HG02759 (cell line): ENCODE results near the gene XYLT2.

Experiments
- ATAC-seq: cut with Tn5 transposase; IDR thresholded peaks from one replicate; pipeline ENCODE4 v1.9.1; 2021; ENCODE audit warnings: mild to moderate bottlenecking, moderate library complexity; ENCODE audit not compliant: unreplicated experiment

XYLT2 gene

DNA sequence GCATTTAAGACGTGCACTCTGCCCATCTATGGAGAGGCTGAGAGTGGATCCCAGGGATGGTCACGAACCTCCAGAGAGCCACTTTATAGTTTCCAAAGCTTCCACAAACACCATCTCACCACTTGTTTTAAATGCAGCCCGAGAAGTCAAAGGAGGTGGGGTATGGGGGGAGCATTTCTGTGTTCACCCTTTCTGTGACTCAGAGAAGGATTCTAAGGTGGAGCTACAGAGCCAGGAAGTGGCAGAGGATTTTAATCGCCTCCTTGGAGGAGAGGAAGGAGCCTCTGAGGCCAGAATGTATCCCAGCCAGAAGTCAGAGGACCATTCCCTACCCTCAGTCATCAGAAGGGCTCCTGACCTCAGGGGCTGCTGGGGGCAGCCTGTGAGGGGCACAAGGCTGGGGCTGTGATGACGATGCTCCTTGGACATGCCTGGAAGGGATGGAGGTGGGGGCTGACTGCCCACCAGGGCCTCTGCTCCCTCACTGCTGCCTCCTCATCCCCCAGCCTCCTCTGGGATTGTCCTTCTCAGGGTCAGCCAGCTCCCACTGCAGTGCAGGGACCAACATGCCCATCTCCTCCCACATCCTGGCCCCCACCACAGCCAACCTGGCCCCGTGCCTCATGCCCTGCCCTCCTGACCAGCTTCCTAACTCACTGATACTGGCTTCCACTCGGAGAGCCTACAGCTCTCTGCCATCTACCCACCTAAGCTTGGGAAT lies 2.8 kb downstream of the XYLT2 start:
- ATAC-seq, result no peak

DNA sequence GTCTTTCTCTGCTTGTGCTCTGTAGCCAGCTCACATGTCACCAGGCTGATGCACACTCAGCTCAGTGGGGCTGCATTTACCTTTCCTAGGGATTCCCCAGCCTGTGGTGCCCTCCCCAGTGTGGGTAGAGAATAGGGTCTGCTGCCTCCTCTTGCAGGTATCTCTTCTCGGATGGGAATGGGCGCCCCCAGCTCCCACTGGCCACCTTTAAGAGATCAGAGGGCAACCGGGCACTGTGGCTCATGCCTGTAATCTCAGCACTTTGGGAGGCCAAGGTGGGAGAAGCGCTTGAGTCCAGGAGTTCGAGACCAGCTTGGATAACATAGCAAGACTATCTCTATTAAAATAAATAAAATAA lies 3.3 kb downstream of the XYLT2 start:
- no peak for ATAC-seq

DNA sequence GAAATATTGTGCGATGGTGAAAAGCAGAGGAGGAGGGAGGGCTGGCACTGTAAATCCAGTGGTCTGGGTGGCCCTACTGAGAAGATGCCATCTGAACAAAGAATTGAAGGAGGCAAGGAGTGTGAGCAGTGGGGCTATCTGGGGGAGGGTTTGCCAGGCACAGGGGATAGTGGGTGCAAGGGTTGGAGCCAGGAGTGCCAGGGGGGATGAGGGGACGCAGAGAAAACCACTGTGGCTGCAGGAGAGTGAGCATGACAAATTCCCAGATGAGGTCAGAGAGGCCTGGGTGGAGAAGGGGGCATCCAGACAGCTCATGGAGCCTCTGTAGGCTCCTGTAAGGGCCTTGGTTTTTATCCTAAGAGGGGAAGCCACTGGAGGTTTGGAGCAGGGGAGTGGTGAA lies 4.8 kb downstream of the XYLT2 start:
- ATAC-seq, result no peak

- no peak for ATAC-seq
These were observed 6.3 kb downstream of the XYLT2 start for GRCh38 chr17:50352072-50352692.

DNA sequence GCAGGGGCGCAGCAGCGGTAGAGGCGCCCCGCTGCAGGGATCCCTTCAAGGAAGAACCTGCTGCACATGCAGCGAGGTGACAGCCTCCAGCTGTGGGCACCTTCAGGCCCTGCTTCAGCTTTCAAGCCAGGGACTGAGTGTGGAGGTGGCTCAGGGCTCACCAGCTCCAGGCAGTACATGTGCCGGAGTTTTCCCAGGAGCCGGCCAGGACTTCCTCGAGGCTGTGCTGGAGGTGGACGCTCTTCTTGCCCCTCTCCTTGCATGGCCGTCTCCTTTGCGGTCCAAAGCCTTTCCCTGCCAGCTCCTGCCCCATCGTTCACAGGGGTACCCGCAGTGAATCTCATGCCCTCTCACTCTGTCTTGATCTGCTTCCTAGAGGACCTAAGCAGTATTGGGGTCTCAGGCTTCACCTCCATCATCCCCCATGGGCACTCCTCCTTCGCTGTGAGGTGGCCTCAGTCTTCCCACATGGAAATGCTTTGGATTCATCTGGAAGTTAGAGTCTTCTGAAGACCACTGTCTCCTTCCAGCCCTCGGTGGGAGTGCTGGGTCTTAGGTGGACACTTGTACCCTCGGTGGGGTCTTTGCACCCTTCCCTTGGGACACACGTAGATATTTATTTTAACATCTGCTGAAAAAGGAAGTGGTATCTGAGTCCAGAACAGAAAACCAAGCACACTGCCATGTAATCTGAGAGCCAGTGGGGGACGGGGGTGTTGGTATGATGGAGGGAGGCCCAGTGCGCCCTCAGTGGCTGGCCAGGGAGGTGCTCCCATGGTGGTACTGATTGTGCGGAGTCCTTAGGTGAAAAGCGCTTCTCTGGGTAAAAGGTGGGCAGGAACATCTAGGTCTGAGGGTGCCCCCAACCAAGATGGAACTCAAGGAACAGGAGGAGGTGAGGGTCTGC lies 7.0 kb downstream of the XYLT2 start:
- no peak for ATAC-seq

DNA sequence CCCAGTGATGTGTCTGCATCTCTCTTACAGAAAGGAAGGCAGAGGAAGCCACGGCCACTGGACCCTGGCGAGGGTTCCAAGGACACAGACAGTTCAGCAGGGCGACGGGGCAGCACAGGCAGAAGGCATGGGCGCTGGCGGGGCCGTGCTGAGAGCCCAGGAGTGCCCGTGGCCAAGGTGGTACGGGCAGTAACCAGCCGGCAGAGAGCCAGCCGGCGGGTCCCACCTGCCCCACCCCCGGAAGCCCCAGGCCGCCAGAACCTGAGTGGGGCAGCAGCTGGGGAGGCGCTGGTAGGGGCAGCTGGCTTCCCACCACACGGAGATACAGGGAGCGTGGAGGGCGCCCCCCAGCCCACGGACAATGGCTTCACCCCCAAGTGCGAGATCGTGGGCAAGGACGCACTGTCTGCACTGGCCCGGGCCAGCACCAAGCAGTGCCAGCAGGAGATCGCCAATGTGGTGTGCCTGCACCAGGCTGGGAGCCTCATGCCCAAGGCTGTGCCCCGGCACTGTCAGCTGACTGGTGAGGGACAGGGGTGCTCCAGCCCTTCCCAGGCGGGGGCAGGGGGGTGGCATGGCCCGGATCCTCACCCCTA lies 7.8 kb downstream of the XYLT2 start:
- no peak for ATAC-seq

DNA sequence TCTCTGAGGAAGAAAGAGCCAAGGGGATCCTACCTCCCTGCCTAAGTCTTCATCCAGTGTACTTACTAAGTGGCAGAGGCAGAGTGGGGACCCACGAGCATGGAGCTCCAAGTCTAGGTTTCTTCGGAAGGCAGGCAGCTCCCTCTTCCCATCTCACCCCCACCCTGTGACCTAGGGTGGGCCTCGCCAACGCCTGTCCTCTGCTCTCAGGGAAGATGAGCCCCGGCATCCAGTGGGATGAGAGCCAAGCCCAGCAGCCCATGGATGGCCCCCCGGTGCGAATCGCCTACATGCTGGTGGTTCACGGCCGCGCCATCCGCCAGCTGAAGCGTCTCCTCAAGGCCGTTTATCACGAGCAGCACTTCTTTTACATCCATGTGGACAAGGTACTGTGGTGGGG lies 8.3 kb downstream of the XYLT2 start:
- ATAC-seq, result no peak

GRCh38 chr17:50354776-50355175 lies 8.8 kb downstream of the XYLT2 start:
- ATAC-seq, result no peak

GRCh38 chr17:50355336-50355700 lies 9.4 kb downstream of the XYLT2 start:
- no peak for ATAC-seq

DNA sequence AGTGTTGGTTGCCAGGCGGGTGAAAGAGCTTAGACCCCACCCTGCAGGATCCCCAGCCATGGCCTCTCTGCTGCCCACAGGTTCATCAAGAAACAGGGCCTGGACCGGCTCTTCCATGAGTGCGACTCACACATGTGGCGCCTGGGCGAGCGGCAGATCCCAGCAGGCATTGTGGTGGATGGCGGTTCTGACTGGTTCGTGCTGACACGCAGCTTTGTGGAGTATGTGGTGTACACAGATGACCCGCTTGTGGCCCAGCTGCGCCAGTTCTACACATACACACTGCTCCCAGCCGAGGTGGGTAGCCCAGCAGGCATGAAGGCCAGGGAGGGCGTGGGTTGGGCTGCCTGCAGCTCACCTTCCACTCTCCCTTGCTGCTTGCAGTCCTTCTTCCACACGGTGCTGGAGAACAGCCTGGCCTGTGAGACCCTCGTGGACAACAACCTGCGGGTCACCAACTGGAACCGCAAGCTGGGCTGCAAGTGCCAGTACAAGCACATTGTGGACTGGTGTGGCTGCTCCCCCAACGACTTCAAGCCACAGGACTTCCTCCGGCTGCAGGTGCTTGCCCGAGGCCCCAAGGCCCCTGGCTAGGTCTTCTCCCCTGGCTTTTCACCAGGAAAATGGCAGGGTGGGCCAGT lies 9.9 kb downstream of the XYLT2 start:
- no peak for ATAC-seq

DNA sequence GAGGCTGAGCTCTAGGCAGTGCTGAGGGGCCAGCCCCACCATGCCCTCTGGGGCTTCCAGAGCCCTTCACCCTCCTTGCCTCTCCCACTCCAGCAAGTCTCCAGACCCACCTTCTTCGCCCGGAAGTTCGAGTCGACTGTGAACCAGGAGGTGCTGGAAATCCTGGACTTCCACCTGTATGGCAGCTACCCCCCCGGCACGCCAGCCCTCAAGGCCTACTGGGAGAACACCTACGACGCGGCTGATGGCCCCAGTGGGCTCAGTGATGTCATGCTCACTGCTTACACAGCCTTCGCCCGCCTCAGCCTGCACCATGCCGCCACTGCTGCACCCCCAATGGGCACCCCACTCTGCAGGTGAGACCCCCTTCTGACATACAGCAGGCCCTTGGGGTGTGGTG lies 10.5 kb downstream of the XYLT2 start:
- ATAC-seq, result no peak

- ATAC-seq, result no peak
These were observed 11.1 kb downstream of the XYLT2 start for GRCh38 chr17:50356892-50357510.

GRCh38 chr17:50358177-50358576 lies 12.3 kb downstream of the XYLT2 start:
- no peak for ATAC-seq

DNA sequence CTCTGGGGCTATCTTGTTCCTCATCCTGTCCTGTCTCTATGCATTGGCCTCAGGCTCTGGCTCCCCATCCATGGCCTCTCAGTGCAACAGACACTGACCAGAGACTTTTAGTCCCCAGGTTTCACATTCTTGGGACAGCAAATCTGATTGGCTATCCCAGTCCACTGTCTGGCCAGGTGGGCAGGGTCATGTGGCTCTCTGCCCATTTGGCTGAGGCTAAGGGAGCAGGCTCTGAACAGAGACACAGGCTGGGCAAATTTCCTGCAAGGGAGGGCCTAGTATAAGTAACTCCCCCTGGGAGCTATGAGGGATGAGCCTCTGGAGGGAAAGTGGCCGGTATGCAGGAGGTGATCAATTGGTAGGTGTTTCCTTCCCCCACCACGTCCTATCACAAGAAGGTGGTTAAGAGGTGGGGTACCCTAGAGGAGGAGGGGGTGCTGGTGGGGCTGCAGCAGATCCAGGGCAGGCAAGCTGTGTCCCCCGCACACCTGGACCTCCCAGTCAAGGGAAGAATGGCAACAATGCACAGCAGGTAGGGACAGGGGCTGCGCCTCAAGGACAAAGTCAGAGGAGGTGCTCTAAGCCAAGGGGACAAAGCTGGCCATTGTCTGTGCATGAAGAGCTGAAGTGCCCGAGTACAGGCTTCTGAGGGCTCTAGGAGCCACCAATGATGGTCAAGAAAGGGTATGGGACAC lies 13.2 kb downstream of the XYLT2 start:
- ATAC-seq, result no peak

DNA sequence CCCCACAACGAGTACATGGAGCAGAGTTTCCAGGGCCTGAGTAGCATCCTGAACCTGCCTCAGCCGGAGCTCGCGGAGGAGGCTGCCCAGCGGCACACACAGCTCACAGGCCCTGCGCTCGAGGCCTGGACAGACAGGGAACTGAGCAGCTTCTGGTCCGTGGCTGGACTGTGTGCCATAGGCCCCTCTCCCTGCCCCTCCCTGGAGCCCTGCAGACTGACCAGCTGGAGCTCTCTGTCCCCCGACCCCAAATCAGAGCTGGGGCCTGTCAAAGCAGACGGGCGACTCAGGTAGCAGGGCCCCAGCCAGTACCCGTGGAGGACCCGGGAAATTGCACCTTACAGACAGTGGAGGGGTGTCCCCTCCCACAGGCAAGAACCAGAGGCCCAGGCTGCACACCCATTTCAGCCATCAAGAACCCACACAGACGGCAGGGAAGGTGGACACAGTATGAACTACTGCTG lies 14.1 kb downstream of the XYLT2 start:
- no peak for ATAC-seq

GRCh38 chr17:50360486-50361115 lies 14.7 kb downstream of the XYLT2 start:
- no peak for ATAC-seq

DNA sequence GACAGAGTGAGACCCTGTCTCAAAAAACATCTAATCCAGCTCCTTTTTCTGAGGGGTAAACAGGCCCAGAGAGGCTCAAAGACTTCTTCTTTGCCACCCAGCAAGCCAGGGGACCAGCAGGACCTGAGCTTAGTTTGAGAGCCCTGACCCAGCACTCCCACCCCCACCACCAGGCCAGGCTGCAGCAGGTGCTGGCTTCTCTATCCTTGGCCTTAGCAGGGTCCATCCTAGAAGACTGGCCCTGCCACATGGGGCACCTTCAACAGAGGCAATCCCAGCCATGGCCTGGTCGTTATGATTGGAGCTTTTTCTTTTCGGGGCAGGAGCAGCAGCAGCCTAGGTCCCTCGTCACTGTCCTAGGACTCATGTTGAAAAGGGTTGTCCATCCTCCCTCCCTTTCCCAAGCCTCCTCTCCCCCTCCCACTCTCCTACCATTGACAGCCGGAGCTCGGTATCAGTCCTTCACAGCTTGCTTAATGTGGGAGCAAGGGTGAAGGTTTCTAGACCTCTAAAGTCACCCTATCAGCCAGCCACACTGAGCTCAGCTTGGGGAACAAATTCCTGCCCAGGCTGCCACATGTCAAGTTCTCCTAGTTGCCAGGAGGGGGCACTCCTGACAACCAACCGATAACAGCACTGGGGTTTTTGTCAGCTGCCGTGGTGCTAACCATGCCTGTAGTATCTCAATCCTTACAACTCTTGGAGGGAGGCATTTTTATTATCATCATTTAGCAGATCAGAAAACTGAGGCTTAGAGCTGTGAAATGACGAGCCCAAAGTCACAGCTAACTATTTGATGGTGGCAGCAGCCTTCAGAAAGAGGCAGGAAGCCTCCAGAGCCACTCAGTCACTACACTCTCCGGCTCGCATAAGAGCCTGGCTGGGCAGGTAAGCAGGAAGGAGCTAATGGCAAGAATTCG lies 15.9 kb downstream of the XYLT2 start:
- ATAC-seq, result no peak

DNA sequence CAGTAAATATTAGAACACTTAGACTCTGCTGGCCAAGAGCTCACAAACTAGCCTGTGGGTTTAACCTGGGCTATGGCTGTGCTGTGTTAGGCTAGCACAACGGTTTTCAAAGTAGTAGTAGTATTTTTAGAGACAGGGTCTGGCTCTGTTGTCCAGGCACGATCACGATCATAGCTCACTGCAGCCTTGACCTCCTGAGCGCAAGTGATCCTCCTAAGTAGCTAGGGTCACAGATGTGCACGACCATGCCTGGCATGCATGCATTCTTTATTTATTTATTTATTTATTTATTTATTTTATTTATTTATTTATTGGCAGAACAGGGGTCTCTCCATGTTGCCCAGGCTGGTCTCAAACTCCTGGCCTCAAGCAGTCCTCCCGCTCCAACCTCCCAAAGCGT lies 16.7 kb downstream of the XYLT2 start:
- no peak for ATAC-seq
